GM21717 (cell line): ENCODE data around the gene ZCCHC13.
"Not testable (repeated sequence)": the region's sequence is repeated elsewhere in the genome, so short reads cannot be mapped to it uniquely, and the experiment has no call there.

ENCODE experiments used
- ATAC-seq: cut with Tn5 transposase; IDR thresholded peaks from one replicate; pipeline ENCODE4 v1.9.1; 2021; ENCODE audit warnings: mild to moderate bottlenecking, moderate library complexity; ENCODE audit not compliant: unreplicated experiment

ZCCHC13 gene

GRCh38 chrX:74319321-74319720, 15.3 kb downstream of the ZCCHC13 start:
- ATAC-seq: not testable (repeated sequence)

- no peak for ATAC-seq
These were observed 17.2 kb downstream of the ZCCHC13 start for GRCh38 chrX:74321191-74321590.

GRCh38 chrX:74324131-74324530, 20.2 kb downstream of the ZCCHC13 start:
- no peak for ATAC-seq

- ATAC-seq: no peak
These were observed 21.4 kb downstream of the ZCCHC13 start for GRCh38 chrX:74325130-74326059.

- no peak for ATAC-seq
These were observed 34.9 kb downstream of the ZCCHC13 start for GRCh38 chrX:74338852-74339251.

GRCh38 chrX:74340051-74340450, 36.1 kb downstream of the ZCCHC13 start:
- ATAC-seq: no peak

- not testable (repeated sequence) for ATAC-seq
These were observed 38.2 kb downstream of the ZCCHC13 start for GRCh38 chrX:74342211-74342610.

- peak; percentile 88 for ATAC-seq
These were observed 39.6 kb downstream of the ZCCHC13 start for GRCh38 chrX:74343343-74344279.

- ATAC-seq: peak; percentile 19
These were observed 40.3 kb downstream of the ZCCHC13 start for GRCh38 chrX:74344280-74344622.

- no peak for ATAC-seq
These were observed 42.1 kb downstream of the ZCCHC13 start for GRCh38 chrX:74346088-74346487.

- no peak for ATAC-seq
These were observed 45.4 kb downstream of the ZCCHC13 start for GRCh38 chrX:74349387-74349786.

- ATAC-seq: no peak
These were observed 47.8 kb downstream of the ZCCHC13 start for GRCh38 chrX:74351760-74352159.

- ATAC-seq: no peak
These were observed 50.0 kb downstream of the ZCCHC13 start for GRCh38 chrX:74353984-74354383.
